ENCODE results near the gene SETD3.
A peak's percentile ranks its signal among the peaks of the same experiment; 100 is the strongest.

The SETD3 gene

DNA sequence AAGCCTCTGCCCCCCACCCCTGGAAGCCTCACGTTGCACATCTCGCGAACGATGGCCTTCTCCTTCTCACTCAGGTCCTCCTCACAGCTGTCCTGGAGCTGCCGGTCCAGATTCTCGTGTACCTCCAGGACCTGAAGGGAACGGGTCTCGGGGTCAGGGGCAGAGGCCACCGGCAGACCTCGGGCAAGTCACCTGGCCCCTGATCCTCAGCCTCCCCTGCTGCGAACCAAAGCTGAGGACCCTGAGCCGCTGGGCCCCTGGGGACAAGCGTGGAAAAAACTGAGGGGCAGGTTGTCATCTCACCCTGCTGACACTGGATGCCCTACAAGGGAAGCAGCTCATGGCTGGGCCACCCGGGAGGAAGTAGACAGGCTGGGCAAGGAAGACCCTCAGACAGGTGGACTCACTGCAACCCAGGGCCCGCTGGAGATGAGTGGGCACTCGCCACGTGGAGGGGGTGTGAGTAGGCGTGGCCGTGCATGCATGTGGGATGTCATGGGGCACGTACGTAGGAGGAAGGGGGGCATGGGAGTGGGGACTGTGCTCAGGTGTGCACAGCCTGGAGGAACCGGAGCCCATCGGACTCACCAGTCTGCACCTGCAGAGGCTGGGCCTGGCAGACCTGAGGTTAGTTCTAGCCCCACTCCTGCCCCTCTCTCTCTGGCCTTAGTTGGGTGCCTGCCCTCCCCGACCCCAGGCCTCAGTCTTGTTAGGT, 35.7 kb upstream of the SETD3 start:
- DNase-seq: no peak

GRCh38 chr14:99515301-99516155, 34.9 kb upstream of the SETD3 start:
- no peak for DNase-seq

DNA sequence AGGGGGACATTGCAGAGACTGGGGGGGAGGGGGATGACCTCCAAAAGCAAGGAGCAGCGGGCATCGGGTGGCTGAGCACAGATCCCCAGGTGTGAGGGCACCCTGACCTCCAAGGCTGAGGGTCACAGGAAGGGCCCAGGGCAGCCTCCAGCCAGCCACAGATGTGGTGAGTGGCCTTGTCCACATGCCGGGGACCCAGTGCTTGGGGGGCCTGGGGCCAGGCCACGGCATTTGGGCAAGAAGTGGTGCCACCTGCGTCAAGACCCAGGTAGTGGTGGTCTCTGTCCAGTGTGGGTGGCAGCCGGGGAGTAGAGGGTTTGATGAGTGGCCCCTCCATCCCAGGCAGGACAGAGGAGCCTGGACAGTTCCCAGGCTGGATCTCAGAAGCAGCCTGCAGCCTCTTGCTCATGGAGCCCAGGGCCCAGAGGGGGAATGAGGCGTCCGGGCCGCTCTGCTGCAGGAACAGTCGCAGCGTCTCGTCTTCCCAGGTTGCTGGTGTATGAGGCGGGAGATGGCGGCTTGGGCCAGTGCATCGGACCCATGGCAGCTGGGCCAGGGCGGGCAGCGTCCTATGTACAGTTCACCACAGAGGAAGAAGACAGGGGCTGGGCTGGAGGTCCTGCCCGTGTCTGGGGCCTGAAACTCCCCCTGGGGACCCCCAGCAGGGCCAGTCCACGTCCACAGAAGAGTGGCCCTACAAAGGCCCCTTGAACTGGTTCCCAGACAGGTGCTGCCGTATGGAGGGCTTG, 34.1 kb upstream of the SETD3 start:
- DNase-seq: no peak

DNA sequence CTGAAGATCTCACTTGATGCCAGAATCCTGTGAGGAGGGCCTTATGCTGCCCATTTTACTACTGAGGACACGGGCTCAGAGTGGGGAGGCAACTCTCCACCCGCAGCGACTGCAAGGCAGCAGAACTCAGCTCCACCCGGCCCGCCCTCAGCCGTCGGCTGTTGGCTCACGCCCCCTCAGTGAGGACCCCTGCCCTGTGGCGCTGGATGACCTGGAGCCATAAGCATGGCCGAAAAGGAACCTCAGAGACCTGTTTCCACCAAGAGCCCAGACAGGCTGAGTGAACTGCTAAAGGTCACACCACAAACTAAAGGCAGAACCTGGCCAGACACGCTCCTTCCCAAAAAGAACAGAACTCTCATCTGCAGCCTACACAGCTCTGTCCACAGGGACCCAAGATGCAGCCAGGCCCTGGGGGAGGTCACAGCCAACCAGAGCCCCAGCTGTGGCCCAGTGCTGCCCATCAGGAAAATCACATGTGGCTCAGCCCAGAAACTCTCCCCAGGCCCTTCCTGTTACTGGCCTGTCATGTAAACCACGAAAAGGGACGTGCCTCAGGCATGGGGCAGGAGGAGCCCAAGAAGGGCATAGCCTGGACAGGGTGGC, 33.4 kb upstream of the SETD3 start:
- no peak for DNase-seq

DNA sequence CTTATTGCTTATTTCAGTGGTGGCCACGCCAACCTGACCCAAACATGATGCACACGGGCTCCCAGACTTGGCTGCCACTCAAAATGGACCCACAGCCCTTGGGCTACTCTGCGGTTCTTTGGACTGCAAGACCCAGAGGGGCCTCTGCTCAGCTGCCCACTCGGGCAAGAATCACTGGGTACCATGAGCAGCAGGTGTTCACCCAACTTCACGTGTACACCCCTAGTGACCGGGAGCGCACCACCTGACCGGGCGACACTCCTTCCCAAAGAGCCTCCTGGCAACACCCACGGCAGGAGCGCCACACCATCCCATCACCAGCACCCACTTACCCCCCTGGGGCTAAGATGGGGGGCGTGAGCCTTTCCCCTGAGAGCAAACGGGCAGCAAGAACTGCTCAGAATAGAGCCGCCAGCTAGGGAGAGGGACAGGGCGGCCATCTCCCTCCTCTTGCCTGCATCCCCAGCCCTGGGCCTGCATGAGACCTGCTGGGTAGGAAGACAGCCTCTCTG, 32.6 kb upstream of the SETD3 start:
- no peak for DNase-seq

DNA sequence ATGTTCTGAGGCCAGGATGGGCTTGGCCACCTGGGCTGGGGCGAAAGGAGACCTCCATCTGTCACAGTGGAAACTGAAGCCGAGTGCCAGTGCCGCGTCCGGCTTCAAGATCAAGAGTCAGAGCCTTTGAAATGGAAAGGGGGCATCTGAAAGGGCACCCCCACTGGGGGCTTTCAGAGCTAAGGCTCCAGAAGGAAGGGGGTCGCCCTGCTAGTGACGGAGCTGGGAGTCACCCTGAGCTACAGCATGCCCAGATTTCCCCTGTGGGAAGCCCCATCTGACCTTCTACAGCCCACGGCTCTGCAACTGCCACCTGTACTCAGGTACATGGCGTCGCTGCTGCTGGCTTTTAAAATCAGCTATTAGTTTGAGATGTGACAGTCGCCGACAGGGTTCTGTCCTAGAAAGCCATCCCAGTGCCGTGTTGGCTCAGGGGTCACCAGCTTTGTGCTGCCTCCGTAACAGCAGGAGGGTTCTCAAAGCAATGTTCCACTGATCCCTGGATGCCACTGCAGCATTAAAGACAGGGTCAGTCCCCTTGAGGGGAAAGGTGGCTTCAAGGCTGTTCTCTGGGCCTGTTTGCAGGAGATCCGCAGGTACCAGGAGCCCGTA, 32.0 kb upstream of the SETD3 start:
- no peak for DNase-seq

GRCh38 chr14:99512110-99512449, 31.4 kb upstream of the SETD3 start:
- no peak for DNase-seq

- no peak for DNase-seq
These were observed 30.9 kb upstream of the SETD3 start for GRCh38 chr14:99511421-99512109.

DNA sequence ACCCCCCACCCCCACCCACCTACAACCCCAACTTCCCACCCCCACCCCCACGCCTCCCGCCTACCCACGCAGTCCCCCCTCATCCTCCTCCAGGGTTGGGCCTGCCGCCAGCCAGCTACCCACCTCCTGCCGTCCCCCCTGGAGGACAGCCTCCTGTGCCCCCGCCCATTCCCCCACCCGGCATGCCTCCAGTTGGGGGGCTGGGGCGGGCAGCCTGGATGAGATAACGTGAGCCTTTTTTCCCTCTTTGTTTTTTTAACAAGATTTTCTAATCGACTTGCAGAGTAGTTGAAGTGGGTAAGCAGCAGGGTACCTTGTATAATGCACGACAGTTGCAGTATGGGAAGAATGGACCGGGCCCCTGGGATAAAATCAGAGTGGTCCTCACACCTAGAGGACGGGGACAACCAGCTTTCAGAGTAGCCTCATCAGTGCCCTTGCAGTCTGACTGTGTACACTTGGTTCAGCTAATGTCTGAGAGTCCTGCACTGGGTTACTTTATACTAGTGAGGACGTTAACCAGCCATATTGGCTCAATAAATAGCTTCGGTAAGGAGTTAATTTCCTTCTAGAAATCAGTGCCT, 30.0 kb upstream of the SETD3 start:
- no peak for DNase-seq

GRCh38 chr14:99509871-99510555, 29.4 kb upstream of the SETD3 start:
- DNase-seq: no peak

DNA sequence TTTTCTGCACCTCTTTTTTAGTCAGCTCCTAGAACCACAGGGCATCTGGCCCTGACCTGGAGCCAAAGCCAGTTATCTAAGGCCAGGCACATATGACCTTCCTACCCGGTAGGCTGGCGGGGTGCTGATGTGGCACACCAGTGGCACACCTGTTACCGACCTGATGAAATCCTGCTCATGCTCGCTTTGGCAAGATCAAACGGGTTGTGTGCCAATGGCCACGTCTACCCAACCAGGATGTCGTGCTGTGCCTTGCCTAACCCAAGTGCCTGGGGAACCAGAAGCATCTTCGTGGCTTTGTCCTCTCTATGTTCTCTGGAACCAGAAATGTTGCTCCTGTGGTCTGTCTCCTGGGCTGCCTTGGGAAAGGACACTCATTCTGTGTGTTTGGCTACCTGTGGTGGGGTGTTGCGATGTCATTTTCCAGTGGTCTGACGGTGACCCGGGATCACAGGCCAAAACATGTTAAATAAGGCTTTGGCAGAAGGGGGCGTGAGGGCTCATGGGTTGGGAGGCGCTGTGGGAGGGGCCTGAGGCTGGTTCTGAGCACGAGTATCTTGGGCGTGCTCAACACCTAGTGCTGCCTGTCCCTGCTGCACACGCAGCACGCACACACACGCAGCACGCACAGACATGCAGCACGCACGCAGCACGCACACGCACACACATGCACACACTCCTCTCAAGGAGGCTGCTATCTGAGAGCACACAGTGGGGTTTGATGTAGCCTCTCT, 28.4 kb upstream of the SETD3 start:
- no peak for DNase-seq

DNA sequence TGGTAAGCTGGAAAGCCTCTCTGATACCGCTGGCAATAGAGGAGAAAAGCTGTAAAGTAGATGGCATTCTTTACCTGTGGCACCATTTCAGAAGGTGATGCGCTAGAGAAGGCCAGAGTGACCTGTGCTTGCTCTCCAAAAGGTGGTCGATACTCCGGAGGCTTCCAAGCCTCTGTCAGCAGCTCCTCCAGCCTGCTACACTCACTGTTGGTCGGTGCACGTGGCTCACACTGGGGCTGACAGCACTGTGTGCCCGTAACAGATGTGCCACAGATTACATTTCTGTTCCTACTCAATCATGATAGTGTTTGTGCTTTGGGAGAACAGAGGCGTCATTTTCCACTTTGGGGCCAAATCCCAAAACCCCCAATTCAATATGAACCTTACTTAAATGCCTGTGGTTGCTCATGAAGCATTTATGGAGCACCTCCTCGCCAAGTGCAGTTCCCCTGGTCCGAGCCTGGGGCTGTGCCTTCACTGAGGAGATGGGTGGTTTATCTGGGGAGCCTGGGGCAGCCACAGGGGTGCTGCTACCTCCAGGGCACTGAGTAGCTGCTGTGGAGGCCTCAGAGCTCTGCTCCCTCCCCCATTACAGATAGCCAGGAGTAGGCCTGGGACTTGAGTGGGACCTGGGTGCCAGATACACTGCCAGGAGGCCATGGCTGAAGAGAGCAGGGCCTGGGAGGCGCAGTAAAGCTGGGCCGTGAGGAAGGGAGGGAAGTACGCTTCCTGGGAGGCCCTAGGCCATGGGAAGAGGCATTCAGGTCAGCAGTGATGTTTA, 27.4 kb upstream of the SETD3 start:
- DNase-seq: no peak

GRCh38 chr14:99506276-99506675, 25.6 kb upstream of the SETD3 start:
- no peak for DNase-seq

- DNase-seq: no peak
These were observed 24.4 kb upstream of the SETD3 start for GRCh38 chr14:99505089-99505488.

DNA sequence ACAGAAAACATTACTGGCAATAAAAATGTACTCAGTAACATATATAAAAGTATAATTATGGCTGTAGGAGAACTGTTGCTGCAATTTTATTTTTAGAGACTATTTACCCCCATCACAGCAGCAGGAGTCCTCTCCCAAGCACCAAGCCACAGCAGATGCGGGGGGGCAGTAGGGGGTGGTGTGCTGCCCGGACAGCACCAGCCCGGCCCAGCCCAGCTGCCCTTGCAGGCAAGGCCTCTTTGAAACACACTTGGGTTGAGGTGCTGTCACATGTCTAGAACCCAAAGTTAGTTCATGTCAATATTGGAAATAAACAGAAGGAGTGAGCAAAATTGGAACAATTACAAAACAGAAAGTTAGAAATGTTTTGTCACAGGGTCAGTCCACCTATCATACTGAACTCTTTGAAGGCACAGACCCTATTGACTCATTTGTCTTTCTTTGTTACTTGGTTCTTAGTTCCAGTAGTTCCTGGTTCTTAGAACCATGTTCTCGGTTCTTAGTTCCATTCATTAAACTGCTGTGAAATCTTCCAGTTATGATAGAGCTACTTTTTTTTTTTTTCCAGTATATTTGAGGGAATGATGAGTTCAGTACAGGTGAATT, 23.3 kb upstream of the SETD3 start:
- peak; percentile 13 for DNase-seq

DNA sequence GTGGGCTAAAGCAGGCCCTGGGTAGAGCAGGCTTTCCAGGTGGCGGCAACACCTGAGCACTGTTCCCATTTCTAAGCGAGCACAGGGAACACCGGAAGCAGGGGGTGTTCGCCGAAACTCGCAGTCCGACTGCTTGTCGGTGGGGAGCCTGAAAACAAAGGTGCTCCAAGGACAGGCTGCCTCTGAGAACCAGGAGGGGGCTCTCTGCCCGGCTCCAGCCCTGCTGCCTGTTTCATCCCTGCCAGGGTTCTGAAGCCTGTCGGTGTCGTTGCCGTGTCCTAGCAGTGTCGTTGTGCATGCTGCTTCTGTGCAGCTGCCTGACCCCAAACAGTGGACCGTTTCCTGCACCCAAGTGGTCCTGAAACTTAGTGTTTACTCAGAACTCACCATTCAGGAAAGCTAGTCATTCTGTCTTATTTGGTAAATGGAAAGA, 22.3 kb upstream of the SETD3 start:
- no peak for DNase-seq

DNA sequence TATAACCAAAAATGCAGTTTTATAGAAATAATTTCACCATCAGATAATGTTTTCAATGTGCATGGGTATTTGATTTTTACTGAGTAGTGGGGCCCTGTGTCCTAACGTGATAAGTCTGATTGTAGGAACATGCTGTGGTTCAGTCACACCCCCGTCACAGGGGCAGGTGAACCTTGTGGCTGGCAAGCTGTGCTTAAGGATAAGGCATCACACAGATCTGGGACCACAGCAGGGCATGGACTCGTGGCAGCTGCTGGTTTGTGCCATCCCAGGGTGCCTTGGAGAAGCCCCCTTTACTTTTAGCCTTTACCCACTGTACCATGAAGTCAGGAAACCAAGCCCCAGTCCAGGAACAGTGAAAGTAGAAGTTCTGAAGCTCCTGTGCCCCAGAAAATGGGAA, 17.2 kb upstream of the SETD3 start:
- no peak for DNase-seq

DNA sequence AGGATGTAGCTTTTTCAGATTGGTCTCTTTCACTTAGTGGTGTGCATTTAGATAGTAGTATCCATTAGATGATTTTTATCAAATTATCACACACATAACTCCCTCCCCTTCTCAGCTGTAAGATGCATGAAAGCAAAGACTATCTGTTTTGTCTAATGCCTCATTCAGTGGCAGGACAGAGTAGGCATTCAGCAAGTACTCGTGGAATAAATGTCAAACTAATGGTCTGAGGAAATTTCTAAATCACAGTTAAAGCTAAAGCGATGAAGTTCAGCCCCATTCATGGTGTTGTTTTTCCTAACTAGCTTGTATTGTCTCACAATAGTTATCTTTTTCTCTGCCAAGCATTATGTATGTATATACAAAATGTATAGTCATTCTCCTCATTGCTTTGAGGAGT, 16.7 kb upstream of the SETD3 start:
- no peak for DNase-seq

DNA sequence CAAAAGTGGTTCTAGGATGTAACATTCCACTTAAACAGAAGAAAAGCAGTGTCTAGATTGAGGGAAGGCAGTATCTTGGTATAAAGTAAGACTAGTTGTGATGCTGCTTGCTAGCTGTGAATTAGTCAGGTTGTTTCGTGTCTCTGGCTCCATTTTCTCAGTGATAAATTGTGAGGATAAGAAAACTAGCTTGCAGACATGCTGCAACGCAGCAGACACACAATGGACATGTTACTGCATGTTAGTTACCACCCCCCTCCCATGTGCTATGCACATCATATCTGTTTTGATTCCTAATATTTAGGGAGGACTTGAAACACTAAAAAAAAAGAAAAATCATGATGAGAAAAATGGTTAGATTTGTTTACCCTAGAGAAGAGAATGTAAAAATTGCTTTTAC, 3.4 kb upstream of the SETD3 start:
- no peak for DNase-seq
